Spleen (tissue), 11 donors: ENCODE measurements around the gene RTN4R. TPM values are rescaled to one million over a fixed set of nuclear protein-coding genes. Genes with fewer than 3 reads are reported as not detected.

Experiments
- DNase-seq: peaks from one replicate; pipeline ENCODE4 v3.0.0-alpha.2; 2020
- H3K27ac ChIP-seq, 8 donors: fragments of 200-600 bp; sonication (generic) in 7 of 8; 1 replicate in 4 of 8; 2 replicates in 4 of 8; pipeline versions ENCODE4 v1.5.0 to v1.8.0; 2016 to 2021; ENCODE audit warnings: inconsistent platforms in 4 of 8, mild to moderate bottlenecking in 4 of 8, moderate library complexity in 1 of 8
- H3K27me3 ChIP-seq, 7 donors: fragments of 200-600 bp; sonication (generic) in 6 of 7; replicated peaks in 1 of 7; 1 replicate in 4 of 7; 2 replicates in 3 of 7; pipeline versions ENCODE4 v1.5.0 to v1.8.0; 2016 to 2021; ENCODE audit warnings: inconsistent platforms in 3 of 7, mild to moderate bottlenecking in 1 of 7
- H3K36me3 ChIP-seq, 6 donors: fragments of 200-600 bp; sonication (generic) in 5 of 6; 1 replicate in 4 of 6; 2 replicates in 2 of 6; pipeline versions ENCODE4 v1.5.0 to v1.8.0; 2016 to 2021; ENCODE audit warnings: inconsistent platforms in 2 of 6
- H3K4me1 ChIP-seq, 6 donors: fragments of 200-600 bp; sonication (generic) in 5 of 6; 1 replicate in 3 of 6; 2 replicates in 3 of 6; pipeline versions ENCODE4 v1.5.0 to v1.8.0; 2016 to 2021; ENCODE audit warnings: inconsistent platforms in 3 of 6
- H3K4me3 ChIP-seq, 8 donors: fragments of 200-600 bp; sonication (generic) in 7 of 8; 1 replicate in 4 of 8; 2 replicates in 4 of 8; pipeline versions ENCODE4 v1.5.0 to v1.8.0; 2016 to 2021; ENCODE audit warnings: inconsistent platforms in 4 of 8, mild to moderate bottlenecking in 4 of 8, moderate library complexity in 2 of 8
- H3K9me3 ChIP-seq, 8 donors: fragments of 200-600 bp; sonication (generic) in 7 of 8; 1 replicate in 4 of 8; 2 replicates in 4 of 8; pipeline versions ENCODE4 v1.5.0 to v1.8.0; 2016 to 2021; ENCODE audit warnings: inconsistent platforms in 4 of 8
- CTCF ChIP-seq, 11 experiments: fragments of 200-600 bp in 7 of 11; fragments of 450-650 bp in 4 of 11; sonication (generic) in 4 of 11; IDR thresholded peaks in 8 of 11; conservative IDR thresholded peaks in 3 of 11; 1 replicate in 7 of 11; 2 replicates in 4 of 11; pipeline versions ENCODE4 v1.4.0 to v1.8.0; 2016 to 2021; ENCODE audit warnings: antibody characterized with exemption in 11 of 11, inconsistent platforms in 4 of 11, mild to moderate bottlenecking in 1 of 11
- POLR2A ChIP-seq, 3 donors: fragments of 450-650 bp; IDR thresholded peaks; one replicate each; pipeline ENCODE4 v1.5.1; 2017; ENCODE audit warnings: antibody characterized with exemption in 3 of 3, mild to moderate bottlenecking in 1 of 3
- POLR2AphosphoS5 ChIP-seq, 3 donors: sonication (generic); formaldehyde crosslinking; IDR thresholded peaks; one replicate each; pipeline ENCODE4 v1.5.1; 2017; ENCODE audit warnings: antibody characterized with exemption in 3 of 3
- WGBS, 5 donors: extraction: QIAGEN DNeasy Blood & Tissue Kit in 3 of 5; methylation state at CpG; one replicate each; pipeline versions ENCODE4 v1.1.5 to v1.1.7; 2013 to 2018; 5-methylcytosine and 5-hydroxymethylcytosine counted together
- intact Hi-C: fragments of 100-400 bp; cut with DNase I; formaldehyde crosslinking; loops from one replicate; pipeline ENCODE4 v1.15.0; 2023; ENCODE audit warnings: low total_unique reads
- polyA plus RNA-seq, 3 donors: library from polyadenylated mRNA; stranded (reverse); fragments of 200-250 nt; gene quantifications; one replicate each; pipeline ENCODE4 v1.2.1, GENCODE V29; 2013
- total RNA-seq, 7 donors: library from RNA; depleted of rRNA in 3 of 7; stranded (reverse); fragments of >200 nt in 3 of 7; fragmentation: NEBNext Ultra II Directional in 4 of 7; extraction: Animal tissue kit (Norgen Biotek cat#: 25700) in 4 of 7; gene quantifications; one replicate each; pipeline versions ENCODE4 v1.1.0 to v1.2.1, GENCODE V29; 2016 to 2021
- donor health status: healthy with polysubstance abuse.
- donor health status: DM: no; HTN: no; CAD: no; lungs with moderate emphysema.
- donor health status: DM: no; HTN: no; CAD: no.
- donor health status: Bipolar disorder and iron deficiency.
- donor health status: healthy.
- donor health status: DM: no; HTN: no; CAD: no.
- donor health status: DM: yes; HTN: yes; CAD: no.

Gene RTN4R
- total and polyA plus RNA-seq, 10 donors, result 1.5 to 11.8 (median 6.1) TPM

GRCh38 chr22:20230777-20231420 is 37.2 kb downstream of the RTN4R start:
- intact Hi-C loops, result no loop called here
- Histone ChIP-seq H3K36me3 (no peaks in the 10 kb centered on the region), H3K9me3 (no peaks in the 10 kb centered on the region), H3K4me3 (no peak overlapping the region), H3K27me3 (no peaks in the 10 kb centered on the region), H3K4me1 (peaks cover 0 to 33% (median 10%) of the 10 kb centered on the region in 6 donors), H3K27ac (no peak overlapping the region)
- TF ChIP-seq POLR2AphosphoS5 (IDR thresholded peaks at IDR 0.05) (no peak), POLR2A (IDR thresholded peaks at IDR 0.05) (no peak), CTCF (IDR thresholded peaks at IDR 0.05 in 8 of 11, conservative IDR thresholded peaks at IDR 0.05 in 3 of 11) (no peak)
- 73 to 89% (median 79%) methylated on average over 5 to 11 of the region's 11 CpGs for WGBS, 5 donors
- DNase-seq, result no peak

GRCh38 chr22:20229916-20230775 is 38.0 kb downstream of the RTN4R start:
- TF ChIP-seq CTCF (IDR thresholded peaks at IDR 0.05 in 8 of 11, conservative IDR thresholded peaks at IDR 0.05 in 3 of 11) (no peak), POLR2A (IDR thresholded peaks at IDR 0.05) (no peak), POLR2AphosphoS5 (IDR thresholded peaks at IDR 0.05) (no peak)
- H3K27me3 ChIP-seq, result no peaks in the 10 kb centered on the region
- H3K36me3 ChIP-seq, result no peaks in the 10 kb centered on the region
- H3K4me1 ChIP-seq, result peaks cover 0 to 29% (median 9%) of the 10 kb centered on the region in 6 donors
- no peak overlapping the region for H3K27ac ChIP-seq
- 73 to 90% (median 84%) methylated on average over 20 to 24 of the region's 24 CpGs for WGBS, 5 donors
- H3K9me3 ChIP-seq, result no peaks in the 10 kb centered on the region
- DNase-seq, result no peak
- H3K4me3 ChIP-seq, result no peak overlapping the region
- intact Hi-C loops, result no loop called here

GRCh38 chr22:20228939-20229272 is 39.2 kb downstream of the RTN4R start:
- H3K27ac ChIP-seq, result no peak overlapping the region
- TF ChIP-seq POLR2A (IDR thresholded peaks at IDR 0.05), result no peak
- no peak for TF ChIP-seq POLR2AphosphoS5 (IDR thresholded peaks at IDR 0.05)
- no peak for TF ChIP-seq CTCF (IDR thresholded peaks at IDR 0.05 in 8 of 11, conservative IDR thresholded peaks at IDR 0.05 in 3 of 11)
- no peaks in the 10 kb centered on the region for H3K9me3 ChIP-seq
- intact Hi-C loops, result no loop called here
- no peaks in the 10 kb centered on the region for H3K27me3 ChIP-seq
- no peak overlapping the region for H3K4me3 ChIP-seq
- 79 to 90% (median 84%) methylated on average over 4 to 5 of the region's 5 CpGs for WGBS, 5 donors
- no peak for DNase-seq
- H3K4me1 ChIP-seq, result peaks cover 0 to 33% (median 9%) of the 10 kb centered on the region in 6 donors
- no peaks in the 10 kb centered on the region for H3K36me3 ChIP-seq
